Testis (tissue), 2 donors: Measurements from ENCODE around the gene FBH1.

ENCODE experiments used
- POLR2A ChIP-seq: fragments of 450-650 bp; IDR thresholded peaks from one replicate; pipeline ENCODE4 v1.6.1; 2017; ENCODE audit warnings: antibody characterized with exemption, mild to moderate bottlenecking, moderate library complexity
- TF ChIP-seq, protein P1 (sequence below), 3 experiments: fragments of 450-650 bp in 2 of 3; fragments of 200-600 bp in 1 of 3; sonication (generic) in 1 of 3; IDR thresholded peaks; one replicate each; pipeline ENCODE4 v1.5.1; 2016 to 2019; ENCODE audit warnings: antibody characterized with exemption in 3 of 3, mild to moderate bottlenecking in 2 of 3, moderate library complexity in 1 of 3

DNA sequence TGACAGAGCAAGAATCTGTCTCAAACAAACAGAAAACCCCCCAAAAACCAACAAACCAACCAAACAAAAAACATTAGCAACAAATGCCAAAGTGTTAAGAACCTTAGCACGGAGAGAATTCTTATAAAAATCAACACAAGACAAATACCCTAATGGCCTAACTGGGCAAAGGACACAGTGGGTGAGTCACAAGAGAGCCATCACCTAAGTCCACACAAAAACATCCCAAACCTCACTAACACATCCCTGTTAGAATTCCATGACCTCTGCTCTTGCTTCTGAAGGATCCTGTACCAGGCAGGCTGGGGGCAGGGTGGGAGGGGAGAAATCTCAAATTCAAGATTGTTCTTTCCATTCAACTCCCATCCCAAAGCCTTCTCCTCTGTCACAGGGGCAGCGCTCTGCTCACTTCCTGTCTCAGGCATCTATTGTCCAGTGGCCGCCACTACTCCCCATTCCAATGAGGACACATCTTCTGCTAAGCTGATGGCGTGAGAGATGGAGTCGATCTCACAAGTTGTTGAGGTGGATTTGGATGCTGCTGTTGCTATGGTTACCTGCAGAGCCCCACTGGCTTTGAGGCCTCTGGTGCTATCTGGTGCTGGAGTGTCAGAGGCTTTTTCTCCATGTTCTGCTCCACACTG, 78.1 kb downstream of the FBH1 start:
- TF ChIP-seq, protein P1, sequence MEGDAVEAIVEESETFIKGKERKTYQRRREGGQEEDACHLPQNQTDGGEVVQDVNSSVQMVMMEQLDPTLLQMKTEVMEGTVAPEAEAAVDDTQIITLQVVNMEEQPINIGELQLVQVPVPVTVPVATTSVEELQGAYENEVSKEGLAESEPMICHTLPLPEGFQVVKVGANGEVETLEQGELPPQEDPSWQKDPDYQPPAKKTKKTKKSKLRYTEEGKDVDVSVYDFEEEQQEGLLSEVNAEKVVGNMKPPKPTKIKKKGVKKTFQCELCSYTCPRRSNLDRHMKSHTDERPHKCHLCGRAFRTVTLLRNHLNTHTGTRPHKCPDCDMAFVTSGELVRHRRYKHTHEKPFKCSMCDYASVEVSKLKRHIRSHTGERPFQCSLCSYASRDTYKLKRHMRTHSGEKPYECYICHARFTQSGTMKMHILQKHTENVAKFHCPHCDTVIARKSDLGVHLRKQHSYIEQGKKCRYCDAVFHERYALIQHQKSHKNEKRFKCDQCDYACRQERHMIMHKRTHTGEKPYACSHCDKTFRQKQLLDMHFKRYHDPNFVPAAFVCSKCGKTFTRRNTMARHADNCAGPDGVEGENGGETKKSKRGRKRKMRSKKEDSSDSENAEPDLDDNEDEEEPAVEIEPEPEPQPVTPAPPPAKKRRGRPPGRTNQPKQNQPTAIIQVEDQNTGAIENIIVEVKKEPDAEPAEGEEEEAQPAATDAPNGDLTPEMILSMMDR (IDR thresholded peaks at IDR 0.05) = no peak
- no peak for TF ChIP-seq POLR2A
